Gastroesophageal sphincter (tissue), 3 donors: ENCODE results near the gene TPGS1.

Source experiments
- CTCF ChIP-seq, 4 experiments: fragments of 200-600 bp in 2 of 4; fragments of 450-650 bp in 2 of 4; sonication (generic) in 1 of 4; IDR thresholded peaks; one replicate each; pipeline ENCODE4 v1.5.1; 2017 to 2019; ENCODE audit warnings: antibody characterized with exemption in 4 of 4, mild to moderate bottlenecking in 2 of 4, moderate library complexity in 2 of 4
- POLR2A ChIP-seq, 2 donors: fragments of 450-650 bp; IDR thresholded peaks; one replicate each; pipeline ENCODE4 v1.6.1; 2017; ENCODE audit warnings: antibody characterized with exemption in 2 of 2, mild to moderate bottlenecking in 2 of 2, moderate library complexity in 1 of 2

GRCh38 chr19:474126-475078 lies 32.9 kb upstream of the TPGS1 start:
- no peak for TF ChIP-seq POLR2A (IDR thresholded peaks at IDR 0.05)
- no peak for TF ChIP-seq CTCF (IDR thresholded peaks at IDR 0.05)
